Astrocyte (in vitro differentiated cells and primary cell): ENCODE data around the gene NR5A2.

Experiments
- EZH2 ChIP-seq: IDR thresholded peaks from 2 replicates; pipeline ENCODE4 v1.6.1; 2012; ENCODE audit warnings: mild to moderate bottlenecking, low read length, inconsistent platforms; ENCODE audit not compliant: insufficient read depth
- TF ChIP-seq, protein P1 (sequence below): IDR thresholded peaks from 2 replicates; pipeline ENCODE4 v1.5.1; 2011; ENCODE audit warnings: low read depth, mild to moderate bottlenecking, inconsistent platforms, low read length, moderate library complexity; ENCODE audit not compliant: insufficient read depth

DNA sequence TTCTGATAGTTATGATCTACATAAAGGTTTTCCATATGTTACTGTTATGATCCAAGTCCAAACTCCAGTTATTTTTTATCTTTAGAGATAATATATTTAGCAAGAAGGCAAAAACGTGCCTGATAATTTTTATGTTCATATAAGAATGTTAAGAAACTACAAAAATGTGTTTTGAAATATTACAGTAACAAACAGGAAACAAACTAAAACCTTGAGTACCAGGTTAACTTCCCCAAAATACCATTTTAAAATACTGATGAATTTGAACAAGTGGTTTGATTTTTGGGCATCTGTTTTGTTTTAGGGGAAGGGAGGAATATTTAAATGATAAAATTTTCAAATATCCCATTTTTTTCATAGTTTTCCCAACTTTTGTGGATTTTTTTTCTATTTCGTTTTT, 124.8 kb downstream of the NR5A2 start:
- TF ChIP-seq, protein P1, sequence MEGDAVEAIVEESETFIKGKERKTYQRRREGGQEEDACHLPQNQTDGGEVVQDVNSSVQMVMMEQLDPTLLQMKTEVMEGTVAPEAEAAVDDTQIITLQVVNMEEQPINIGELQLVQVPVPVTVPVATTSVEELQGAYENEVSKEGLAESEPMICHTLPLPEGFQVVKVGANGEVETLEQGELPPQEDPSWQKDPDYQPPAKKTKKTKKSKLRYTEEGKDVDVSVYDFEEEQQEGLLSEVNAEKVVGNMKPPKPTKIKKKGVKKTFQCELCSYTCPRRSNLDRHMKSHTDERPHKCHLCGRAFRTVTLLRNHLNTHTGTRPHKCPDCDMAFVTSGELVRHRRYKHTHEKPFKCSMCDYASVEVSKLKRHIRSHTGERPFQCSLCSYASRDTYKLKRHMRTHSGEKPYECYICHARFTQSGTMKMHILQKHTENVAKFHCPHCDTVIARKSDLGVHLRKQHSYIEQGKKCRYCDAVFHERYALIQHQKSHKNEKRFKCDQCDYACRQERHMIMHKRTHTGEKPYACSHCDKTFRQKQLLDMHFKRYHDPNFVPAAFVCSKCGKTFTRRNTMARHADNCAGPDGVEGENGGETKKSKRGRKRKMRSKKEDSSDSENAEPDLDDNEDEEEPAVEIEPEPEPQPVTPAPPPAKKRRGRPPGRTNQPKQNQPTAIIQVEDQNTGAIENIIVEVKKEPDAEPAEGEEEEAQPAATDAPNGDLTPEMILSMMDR, result no peak
- TF ChIP-seq EZH2, result no peak
